ENCODE data around the gene TRPC4. TPM values are rescaled to one million over a fixed set of nuclear protein-coding genes. Genes with fewer than 3 reads are reported as not detected.

The TRPC4 gene
- total and polyA plus RNA-seq, 2 donors (not counting 3 experiments of a cell fraction or from before 2014, with no cell fraction given): 0.04 to 0.64 TPM

GRCh38 chr13:37884026-37884425 lies 14.5 kb upstream of the TRPC4 start:
- Histone ChIP-seq H3K9me3 (replicated peaks; ENCODE audit: control insufficient read depth, insufficient read depth, low read length) (no peaks in the 10 kb centered on the region), H3K9ac (replicated peaks; ENCODE audit: extremely low read depth, insufficient read depth, low read length) (no peak overlapping the region), H3K4me3 (replicated peaks in 1 of 3; ENCODE audit: insufficient read depth in 1 of 3, low read depth in 1 of 3, low read length in 3 of 3) (no peak overlapping the region), H3K27me3 (ENCODE audit: control insufficient read depth in 2 of 2, insufficient read depth in 2 of 2, low read length in 2 of 2) (peaks cover 7 to 10% of the 10 kb centered on the region in 2 experiments), H2AFZ (ENCODE audit: low read depth, low read length) (no peak overlapping the region), H3K36me3 (ENCODE audit: control insufficient read depth in 2 of 2, extremely low read depth in 1 of 2, insufficient read depth in 2 of 2, low read length in 2 of 2) (no peaks in the 10 kb centered on the region), H3K9me1 (replicated peaks; ENCODE audit: control insufficient read depth, extremely low read depth, insufficient read depth, low read length) (no peaks in the 10 kb centered on the region), H3K27ac (ENCODE audit: insufficient read depth, low read depth, low read length) (no peak overlapping the region), H4K20me1 (replicated peaks; ENCODE audit: control insufficient read depth, extremely low read depth, insufficient read depth, low read length) (no peaks in the 10 kb centered on the region), H3K4me1 (ENCODE audit: control insufficient read depth, extremely low read depth, insufficient read depth, low read length) (no peaks in the 10 kb centered on the region), H3K4me2 (ENCODE audit: insufficient read depth, low read length) (no peak overlapping the region), H3K79me2 (ENCODE audit: control insufficient read depth, insufficient read depth, low read length) (no peaks in the 10 kb centered on the region)
- TF ChIP-seq CTCF (IDR thresholded peaks at IDR 0.05; ENCODE audit: extremely low read depth in 1 of 2, insufficient read depth in 1 of 2, low read depth in 1 of 2, low read length in 2 of 2) (no peak), POLR2A (IDR thresholded peaks at IDR 0.05; ENCODE audit: low read depth, low read length) (no peak), MAX (IDR thresholded peaks at IDR 0.05; ENCODE audit: insufficient read depth, insufficient read length) (no peak), MYC (IDR thresholded peaks at IDR 0.05; ENCODE audit: low read depth, low read length) (no peak), GATA2 (IDR thresholded peaks at IDR 0.05; ENCODE audit: insufficient read depth, insufficient read length, low read depth, low read length) (no peak), POLR2AphosphoS5 (IDR thresholded peaks at IDR 0.05; ENCODE audit: insufficient read depth, low read depth, low read length) (no peak), FOS (IDR thresholded peaks at IDR 0.05; ENCODE audit: borderline replicate concordance, insufficient read depth, low read length) (no peak), EZH2 (IDR thresholded peaks at IDR 0.05; ENCODE audit: borderline replicate concordance, low read depth, low read length, severe bottlenecking) (no peak), JUN (IDR thresholded peaks at IDR 0.05; ENCODE audit: borderline replicate concordance, insufficient read depth, insufficient read length, low read depth) (no peak)
- intact Hi-C loops (cut with micrococcal nuclease) (no loop called here), dilution Hi-C loops (cut with MboI; ENCODE audit: extremely low pct_ligation_motif_present, low sequenced_read_pairs) (no loop called here)
- DNase-seq (ENCODE audit: low read depth, low spot score): no peak
- no peak for FAIRE-seq
- BruUV-seq (replicated peaks): no TSS peak
- ChIA-PET POLR2A (no interaction called here), CTCF (no interaction called here)

Data from endothelial cell of umbilical vein (primary cell).